HL-60 (cell line): ENCODE measurements around the gene TMEM121.
"Not testable (repeated sequence)": the region's sequence is repeated elsewhere in the genome, so short reads cannot be mapped to it uniquely, and the experiment has no call there.

Source experiments
- DNase-seq, 2 experiments: peaks; one replicate each; pipeline ENCODE4 v3.0.0-alpha.2; 2010 to 2020; ENCODE audit warnings: low read depth in 1 of 2, low spot score in 1 of 2
- H3K27ac ChIP-seq: fragments of 250-450 bp; sonication (Bioruptor Pico); replicated peaks from 2 replicates; pipeline ENCODE4 v1.5.1; 2020; ENCODE audit warnings: mild to moderate bottlenecking, moderate library complexity
- H3K27me3 ChIP-seq: fragments of 250-450 bp; sonication (Bioruptor Pico); 2 replicates; pipeline ENCODE4 v1.5.1; 2021; ENCODE audit warnings: mild to moderate bottlenecking, moderate library complexity; ENCODE audit not compliant: insufficient read depth, poor library complexity, severe bottlenecking
- H3K4me3 ChIP-seq: replicated peaks from 2 replicates; pipeline ENCODE4 v1.5.1; 2011; ENCODE audit warnings: mild to moderate bottlenecking, control low read depth, low read length; ENCODE audit not compliant: insufficient read depth
- CTCF ChIP-seq: IDR thresholded peaks from one replicate; pipeline ENCODE4 v1.5.1; 2011; ENCODE audit warnings: low read length, control low read depth, inconsistent platforms; ENCODE audit not compliant: insufficient read depth
- GABPA ChIP-seq: IDR thresholded peaks from 2 replicates; pipeline ENCODE4 v1.6.1; 2012; ENCODE audit warnings: low read depth
- POLR2AphosphoS5 ChIP-seq: IDR thresholded peaks from 2 replicates; pipeline ENCODE4 v1.6.1; 2012; ENCODE audit warnings: low read depth
- REST ChIP-seq: IDR thresholded peaks from 2 replicates; pipeline ENCODE4 v1.6.1; 2012; ENCODE audit warnings: low read depth; ENCODE audit not compliant: insufficient replicate concordance
- SPI1 ChIP-seq: IDR thresholded peaks from 2 replicates; pipeline ENCODE4 v1.6.1; 2012; ENCODE audit warnings: low read depth, mild to moderate bottlenecking, borderline replicate concordance

The TMEM121 gene

GRCh38 chr14:105538481-105539049 is 12.2 kb downstream of the TMEM121 start:
- no peak overlapping the region for H3K27ac ChIP-seq
- H3K27me3 ChIP-seq, result peaks cover 16% of the 10 kb centered on the region
- TF ChIP-seq POLR2AphosphoS5 (no peak), CTCF (no peak), REST (no peak), SPI1 (no peak), GABPA (no peak)
- H3K4me3 ChIP-seq, result no peak overlapping the region
- no peak for DNase-seq

- Histone ChIP-seq H3K27me3 (peaks cover 14% of the 10 kb centered on the region), H3K4me3 (no peak overlapping the region), H3K27ac (no peak overlapping the region)
- no peak for TF ChIP-seq REST
- TF ChIP-seq CTCF, result no peak
- TF ChIP-seq POLR2AphosphoS5, result no peak
- TF ChIP-seq SPI1, result no peak
- no peak for DNase-seq
Measured at GRCh38 chr14:105540811-105541210, 14.4 kb downstream of the TMEM121 start.

GRCh38 chr14:105541218-105541875 is 15.0 kb downstream of the TMEM121 start:
- Histone ChIP-seq H3K27me3 (peaks cover 14% of the 10 kb centered on the region), H3K4me3 (no peak overlapping the region), H3K27ac (no peak overlapping the region)
- TF ChIP-seq GABPA (no peak), REST (no peak), POLR2AphosphoS5 (no peak)
- DNase-seq, result no peak

- H3K27ac ChIP-seq, DNase-seq, H3K4me3 ChIP-seq, H3K27me3 ChIP-seq: not testable (repeated sequence)
Measured at GRCh38 chr14:105545676-105546075, 19.3 kb downstream of the TMEM121 start.

GRCh38 chr14:105546410-105546809 is 20.0 kb downstream of the TMEM121 start:
- not testable (repeated sequence) for H3K4me3 ChIP-seq, H3K27ac ChIP-seq, H3K27me3 ChIP-seq, DNase-seq

- not testable (repeated sequence) for H3K4me3 ChIP-seq, DNase-seq, H3K27me3 ChIP-seq, H3K27ac ChIP-seq
Measured at GRCh38 chr14:105547072-105547471, 20.7 kb downstream of the TMEM121 start.
